Prostate gland (tissue), 2 donors: ENCODE data around the gene FSIP1. TPM values are rescaled to one million over a fixed set of nuclear protein-coding genes. Genes with fewer than 3 reads are reported as not detected.

ENCODE experiments used
- DNase-seq: peaks from one replicate; pipeline ENCODE4 v3.0.0-alpha.2; 2019; ENCODE audit warnings: low spot score
- H3K27ac ChIP-seq, 2 donors: fragments of 200-600 bp; sonication (generic); 2 replicates each; pipeline ENCODE4 v1.5.1; 2017 to 2019
- H3K27me3 ChIP-seq: fragments of 200-600 bp; sonication (generic); replicated peaks from 2 replicates; pipeline ENCODE4 v1.5.1; 2019; ENCODE audit not compliant: insufficient read depth
- H3K36me3 ChIP-seq, 2 donors: fragments of 200-600 bp; sonication (generic); 1 replicate in 1 of 2; 2 replicates in 1 of 2; pipeline versions ENCODE4 v1.5.1 to v1.8.1; 2017 to 2019
- H3K4me1 ChIP-seq: fragments of 200-600 bp; sonication (generic); replicated peaks from 2 replicates; pipeline ENCODE4 v1.5.1; 2019
- H3K4me3 ChIP-seq, 2 donors: fragments of 200-600 bp; sonication (generic); 2 replicates each; pipeline ENCODE4 v1.5.1; 2017 to 2019
- H3K9me3 ChIP-seq: fragments of 200-600 bp; sonication (generic); 2 replicates; pipeline ENCODE4 v1.5.1; 2017
- CTCF ChIP-seq, 4 experiments: fragments of 200-600 bp in 2 of 4; fragments of 450-650 bp in 2 of 4; sonication (generic) in 2 of 4; IDR thresholded peaks; 1 replicate in 3 of 4; 2 replicates in 1 of 4; pipeline ENCODE4 v1.5.1; 2016 to 2019; ENCODE audit warnings: antibody characterized with exemption in 4 of 4, mild to moderate bottlenecking in 2 of 4, moderate library complexity in 2 of 4
- POLR2A ChIP-seq: fragments of 450-650 bp; IDR thresholded peaks from one replicate; pipeline ENCODE4 v1.6.1; 2016; ENCODE audit warnings: antibody characterized with exemption, mild to moderate bottlenecking
- POLR2AphosphoS5 ChIP-seq: sonication (generic); formaldehyde crosslinking; IDR thresholded peaks from one replicate; pipeline ENCODE4 v1.6.1; 2017; ENCODE audit warnings: antibody characterized with exemption
- WGBS: methylation state at CpG from one replicate; pipeline ENCODE4 v1.1.5; 2018; 5-methylcytosine and 5-hydroxymethylcytosine counted together
- intact Hi-C: fragments of 100-400 bp; cut with DNase I; formaldehyde crosslinking; loops from one replicate; pipeline ENCODE4 v1.14.2; 2022
- total RNA-seq, 2 donors: library from RNA; depleted of rRNA; stranded (reverse); fragments of >200 nt; gene quantifications; one replicate each; pipeline ENCODE4 v1.1.0, GENCODE V29; 2016

FSIP1 gene
- total RNA-seq, 2 donors from 2014 or later = 1.6 to 2.3 TPM

- Histone ChIP-seq H3K27me3 (no peaks in the 10 kb centered on the region), H3K36me3 (no peaks in the 10 kb centered on the region), H3K27ac (no peak overlapping the region), H3K4me1 (no peaks in the 10 kb centered on the region), H3K4me3 (no peak overlapping the region), H3K9me3 (no peaks in the 10 kb centered on the region)
- 60% methylated on average over 3 of the region's 3 CpGs for WGBS
- no peak for DNase-seq
- intact Hi-C loops = no loop called here
- no peak for TF ChIP-seq CTCF (IDR thresholded peaks at IDR 0.05)
- no peak for TF ChIP-seq POLR2A
- TF ChIP-seq POLR2AphosphoS5 = no peak
Measured at GRCh38 chr15:39794954-39795353, 12.3 kb upstream of the FSIP1 start.

GRCh38 chr15:39793923-39794322 is 11.3 kb upstream of the FSIP1 start:
- Histone ChIP-seq H3K27me3 (no peaks in the 10 kb centered on the region), H3K4me3 (no peak overlapping the region), H3K9me3 (no peaks in the 10 kb centered on the region), H3K4me1 (no peaks in the 10 kb centered on the region), H3K27ac (no peak overlapping the region), H3K36me3 (no peaks in the 10 kb centered on the region)
- 81% methylated on average over 4 of the region's 4 CpGs for WGBS
- no peak for TF ChIP-seq POLR2A
- no peak for TF ChIP-seq CTCF (IDR thresholded peaks at IDR 0.05)
- no peak for TF ChIP-seq POLR2AphosphoS5
- DNase-seq = no peak
- intact Hi-C loops = no loop called here

- intact Hi-C loops = no loop called here
- WGBS = 51% methylated on average over 4 of the region's 4 CpGs
- no peak for TF ChIP-seq CTCF (IDR thresholded peaks at IDR 0.05)
- no peak for TF ChIP-seq POLR2A
- TF ChIP-seq POLR2AphosphoS5 = no peak
- DNase-seq = no peak
- no peak overlapping the region for H3K27ac ChIP-seq
- no peak overlapping the region for H3K4me3 ChIP-seq
- no peaks in the 10 kb centered on the region for H3K36me3 ChIP-seq
- H3K27me3 ChIP-seq = no peaks in the 10 kb centered on the region
- no peaks in the 10 kb centered on the region for H3K9me3 ChIP-seq
- peaks cover 3% of the 10 kb centered on the region for H3K4me1 ChIP-seq
Measured at GRCh38 chr15:39792844-39793335, 10.2 kb upstream of the FSIP1 start.

GRCh38 chr15:39792025-39792843 is 9.6 kb upstream of the FSIP1 start:
- Histone ChIP-seq H3K4me1 (peaks cover 7% of the 10 kb centered on the region), H3K9me3 (no peaks in the 10 kb centered on the region), H3K36me3 (no peaks in the 10 kb centered on the region), H3K27ac (no peak overlapping the region), H3K27me3 (no peaks in the 10 kb centered on the region), H3K4me3 (no peak overlapping the region)
- TF ChIP-seq CTCF (IDR thresholded peaks at IDR 0.05) (no peak), POLR2AphosphoS5 (no peak), POLR2A (no peak)
- 66% methylated on average over 5 of the region's 5 CpGs for WGBS
- DNase-seq = no peak
- intact Hi-C loops = no loop called here

- H3K27ac ChIP-seq = no peak overlapping the region
- no peak overlapping the region for H3K4me3 ChIP-seq
- no peak for DNase-seq
- 65% methylated on average over 4 of the region's 4 CpGs for WGBS
- no peaks in the 10 kb centered on the region for H3K9me3 ChIP-seq
- H3K27me3 ChIP-seq = no peaks in the 10 kb centered on the region
- peaks cover 11% of the 10 kb centered on the region for H3K4me1 ChIP-seq
- intact Hi-C loops = no loop called here
- H3K36me3 ChIP-seq = no peaks in the 10 kb centered on the region
- TF ChIP-seq CTCF (IDR thresholded peaks at IDR 0.05) = no peak
- TF ChIP-seq POLR2AphosphoS5 = no peak
- TF ChIP-seq POLR2A = no peak
Measured at GRCh38 chr15:39789736-39790135, 7.1 kb upstream of the FSIP1 start.
